WTC11 (cell line): Measurements from ENCODE around the gene FGF12. TPM values are rescaled to one million over a fixed set of nuclear protein-coding genes. Genes with fewer than 3 reads are reported as not detected.

ENCODE experiments used
- ATAC-seq: fragments of 200-7000 bp; cut with Tn5 transposase; 2 replicates; pipeline ENCODE4 v1.10.0; 2021; ENCODE audit warnings: mild to moderate bottlenecking, moderate library complexity
- CTCF ChIA-PET: fragments of 300-600 bp; sonication (Branson Sonifier 250); formaldehyde crosslinking; loops from one replicate; lab custom pipeline; 2021; ENCODE audit warnings: antibody characterized with exemption; lab: Charles Lee
- POLR2A ChIA-PET: fragments of 350-600 bp; sonication (Branson Sonifier 250); formaldehyde crosslinking; loops from one replicate; lab custom pipeline; 2021; ENCODE audit warnings: antibody characterized with exemption; lab: Charles Lee
- DNase-seq: peaks from one replicate; pipeline ENCODE4 v3.0.0; 2021; ENCODE audit warnings: low spot score
- H3K27ac Mint-ChIP-seq: 2 replicates; pipeline ENCODE4 v1.8.0; 2021; ENCODE audit warnings: mixed read lengths
- H3K27me3 Mint-ChIP-seq: 2 replicates; pipeline ENCODE4 v1.8.0; 2021; ENCODE audit warnings: low read depth, mild to moderate bottlenecking, moderate library complexity, mixed read lengths
- H3K36me3 Mint-ChIP-seq: 2 replicates; pipeline ENCODE4 v1.8.0; 2021; ENCODE audit warnings: mixed read lengths
- H3K4me1 Mint-ChIP-seq: 2 replicates; pipeline ENCODE4 v1.8.0; 2022; ENCODE audit warnings: mixed read lengths
- H3K4me3 Mint-ChIP-seq: 2 replicates; pipeline ENCODE4 v1.8.0; 2021; ENCODE audit warnings: mild to moderate bottlenecking, moderate library complexity, mixed read lengths
- H3K9me3 Mint-ChIP-seq: 2 replicates; pipeline ENCODE4 v1.8.0; 2021; ENCODE audit warnings: mixed read lengths
- CREM ChIP-seq: sonication (generic); formaldehyde crosslinking; IDR thresholded peaks from 2 replicates; pipeline ENCODE4 v1.8.1; 2022; ENCODE audit warnings: mild to moderate bottlenecking, missing genetic modification reagents, moderate library complexity
- ELF4 ChIP-seq: sonication (generic); formaldehyde crosslinking; IDR thresholded peaks from 2 replicates; pipeline ENCODE4 v1.8.1; 2022; ENCODE audit warnings: low read depth, mild to moderate bottlenecking, moderate library complexity, missing genetic modification reagents
- ERG ChIP-seq: fragments of 250-450 bp; sonication (Bioruptor Pico); IDR thresholded peaks from 2 replicates; pipeline ENCODE4 v1.8.0; 2021; ENCODE audit warnings: mild to moderate bottlenecking
- ESRRA ChIP-seq: sonication (generic); formaldehyde crosslinking; IDR thresholded peaks from 2 replicates; pipeline ENCODE4 v1.8.1; 2022; ENCODE audit warnings: mild to moderate bottlenecking, missing genetic modification reagents, borderline replicate concordance
- GRHL2 ChIP-seq: fragments of 250-450 bp; sonication (Bioruptor Pico); IDR thresholded peaks from 2 replicates; pipeline ENCODE4 v1.8.0; 2022; ENCODE audit warnings: mild to moderate bottlenecking, moderate library complexity; ENCODE audit not compliant: insufficient replicate concordance, severe bottlenecking
- GTF2I ChIP-seq: fragments of 250-450 bp; sonication (Bioruptor Pico); conservative IDR thresholded peaks from 2 replicates; pipeline ENCODE4 v1.4.0; 2021; ENCODE audit warnings: mild to moderate bottlenecking
- JUN ChIP-seq: sonication (generic); formaldehyde crosslinking; IDR thresholded peaks from 2 replicates; pipeline ENCODE4 v1.8.0; 2023; ENCODE audit warnings: mild to moderate bottlenecking, missing genetic modification reagents
- MYBL2 ChIP-seq: sonication (generic); formaldehyde crosslinking; IDR thresholded peaks from 2 replicates; pipeline ENCODE4 v1.8.1; 2023; ENCODE audit warnings: mild to moderate bottlenecking, moderate library complexity, missing genetic modification reagents
- NR1H2 ChIP-seq: sonication (generic); formaldehyde crosslinking; IDR thresholded peaks from 2 replicates; pipeline ENCODE4 v1.9.0; 2021; ENCODE audit warnings: mild to moderate bottlenecking, moderate library complexity, missing genetic modification reagents
- NR3C1 ChIP-seq: sonication (generic); formaldehyde crosslinking; conservative IDR thresholded peaks from 2 replicates; pipeline ENCODE4 v1.8.1; 2023; ENCODE audit warnings: low read depth, mild to moderate bottlenecking, missing genetic modification reagents
- RORB ChIP-seq: fragments of 250-450 bp; sonication (Bioruptor Pico); IDR thresholded peaks from 2 replicates; pipeline ENCODE4 v1.9.0; 2021; ENCODE audit warnings: mild to moderate bottlenecking
- SMAD4 ChIP-seq: sonication (generic); formaldehyde crosslinking; IDR thresholded peaks from 2 replicates; pipeline ENCODE4 v1.8.0; 2022; ENCODE audit warnings: mild to moderate bottlenecking, missing genetic modification reagents
- SOX15 ChIP-seq: fragments of 250-450 bp; sonication (Bioruptor Pico); IDR thresholded peaks from 2 replicates; pipeline ENCODE4 v1.9.0; 2021; ENCODE audit warnings: mild to moderate bottlenecking
- ZBTB21 ChIP-seq: sonication (generic); formaldehyde crosslinking; IDR thresholded peaks from 2 replicates; pipeline ENCODE4 v1.8.1; 2023; ENCODE audit warnings: mild to moderate bottlenecking, missing genetic modification reagents, borderline replicate concordance
- ZMAT4 ChIP-seq: fragments of 250-450 bp; sonication (Bioruptor Pico); IDR thresholded peaks from 2 replicates; pipeline ENCODE4 v1.9.0; 2021; ENCODE audit warnings: mild to moderate bottlenecking
- total RNA-seq: library from RNA; stranded (reverse); gene quantifications from 3 replicates; pipeline ENCODE4 v1.2.3, GENCODE V29; 2021
- TF ChIP-seq, protein P1 (sequence below): sonication (generic); formaldehyde crosslinking; IDR thresholded peaks from 2 replicates; pipeline ENCODE4 v1.8.1; 2023; ENCODE audit warnings: mild to moderate bottlenecking, missing genetic modification reagents
- TF ChIP-seq, protein P2 (sequence below): sonication (generic); formaldehyde crosslinking; IDR thresholded peaks from 2 replicates; pipeline ENCODE4 v1.8.1; 2022; ENCODE audit warnings: mild to moderate bottlenecking, moderate library complexity, missing genetic modification reagents
- TF ChIP-seq, protein P3 (sequence below): sonication (generic); formaldehyde crosslinking; IDR thresholded peaks from 2 replicates; pipeline ENCODE4 v1.8.1; 2022; ENCODE audit warnings: missing genetic modification reagents, borderline replicate concordance

The FGF12 gene
- total RNA-seq, 1 experiment from 2014 or later: 13.5 TPM

DNA sequence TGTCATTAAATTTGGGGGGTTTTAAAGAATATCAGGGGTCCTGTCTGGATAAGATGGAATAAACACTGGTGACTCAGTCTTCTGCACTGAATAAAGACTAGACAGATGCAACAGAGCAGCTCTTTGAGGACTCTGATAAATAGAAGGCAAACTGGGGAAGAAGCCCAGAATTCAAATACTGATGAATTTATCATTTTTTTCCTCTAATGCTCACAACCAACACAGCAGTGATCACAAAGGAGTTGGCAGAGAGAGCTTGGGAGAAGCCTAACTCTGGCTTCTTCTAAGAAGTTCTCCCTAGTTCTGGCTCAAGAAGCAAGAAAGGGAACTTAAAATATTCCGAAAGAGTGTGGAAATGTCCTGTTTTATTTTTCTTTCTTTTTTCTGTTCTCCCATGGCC is 597.8 kb downstream of the FGF12 start (continued):
- no peak for TF ChIP-seq GTF2I
- no peak for TF ChIP-seq NR3C1 (CRISPR knock-in tag)
- TF ChIP-seq, protein P1, sequence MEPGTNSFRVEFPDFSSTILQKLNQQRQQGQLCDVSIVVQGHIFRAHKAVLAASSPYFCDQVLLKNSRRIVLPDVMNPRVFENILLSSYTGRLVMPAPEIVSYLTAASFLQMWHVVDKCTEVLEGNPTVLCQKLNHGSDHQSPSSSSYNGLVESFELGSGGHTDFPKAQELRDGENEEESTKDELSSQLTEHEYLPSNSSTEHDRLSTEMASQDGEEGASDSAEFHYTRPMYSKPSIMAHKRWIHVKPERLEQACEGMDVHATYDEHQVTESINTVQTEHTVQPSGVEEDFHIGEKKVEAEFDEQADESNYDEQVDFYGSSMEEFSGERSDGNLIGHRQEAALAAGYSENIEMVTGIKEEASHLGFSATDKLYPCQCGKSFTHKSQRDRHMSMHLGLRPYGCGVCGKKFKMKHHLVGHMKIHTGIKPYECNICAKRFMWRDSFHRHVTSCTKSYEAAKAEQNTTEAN (CRISPR knock-in tag): no peak
- no peak for TF ChIP-seq SOX15 (CRISPR knock-in tag)
- TF ChIP-seq JUN (CRISPR knock-in tag): no peak
- TF ChIP-seq CREM (CRISPR knock-in tag): no peak
- no peak for TF ChIP-seq ERG
- TF ChIP-seq, protein P2, sequence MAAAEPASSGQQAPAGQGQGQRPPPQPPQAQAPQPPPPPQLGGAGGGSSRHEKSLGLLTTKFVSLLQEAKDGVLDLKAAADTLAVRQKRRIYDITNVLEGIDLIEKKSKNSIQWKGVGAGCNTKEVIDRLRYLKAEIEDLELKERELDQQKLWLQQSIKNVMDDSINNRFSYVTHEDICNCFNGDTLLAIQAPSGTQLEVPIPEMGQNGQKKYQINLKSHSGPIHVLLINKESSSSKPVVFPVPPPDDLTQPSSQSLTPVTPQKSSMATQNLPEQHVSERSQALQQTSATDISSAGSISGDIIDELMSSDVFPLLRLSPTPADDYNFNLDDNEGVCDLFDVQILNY (CRISPR knock-in tag): no peak

GRCh38 chr3:192128922-192129321 is 598.4 kb downstream of the FGF12 start:
- peaks cover 5% of the 10 kb centered on the region for H3K4me1 Mint-ChIP-seq
- ChIA-PET CTCF (interaction anchor here (0.9 kb wide), 2 partner anchors 12 to 316 kb away, joined by 3 to 5 read pairs; no protein-coding TSS in a partner anchor), POLR2A (interaction anchor here (0.5 kb wide), 1 partner anchor 201 kb away, joined by 3 read pairs; no protein-coding TSS in a partner anchor)
- H3K27ac Mint-ChIP-seq: no peak overlapping the region
- peaks cover 7% of the 10 kb centered on the region; the same call in 1 of the 2 replicates for H3K9me3 Mint-ChIP-seq
- no peaks in the 10 kb centered on the region; the same call in 1 of the 2 replicates for H3K36me3 Mint-ChIP-seq
- H3K4me3 Mint-ChIP-seq: no peak overlapping the region
- H3K27me3 Mint-ChIP-seq: no peaks in the 10 kb centered on the region
- DNase-seq (no peak), ATAC-seq (no peak)
- no peak for TF ChIP-seq RORB (CRISPR knock-in tag)
- TF ChIP-seq ESRRA (CRISPR knock-in tag): no peak
- TF ChIP-seq NR1H2 (CRISPR knock-in tag): no peak
- TF ChIP-seq GTF2I: no peak

- Mint-ChIP-seq H3K4me1 (peaks cover 2% of the 10 kb centered on the region), H3K36me3 (no peaks in the 10 kb centered on the region; the same call in 1 of the 2 replicates), H3K27ac (no peak overlapping the region), H3K27me3 (no peaks in the 10 kb centered on the region), H3K4me3 (no peak overlapping the region), H3K9me3 (peaks cover 7% of the 10 kb centered on the region; the same call in 1 of the 2 replicates)
- DNase-seq (no peak), ATAC-seq (no peak)
- ChIA-PET POLR2A (no interaction called here), CTCF (interaction anchor here (0.6 kb wide), 1 partner anchor 13 kb away, joined by 3 read pairs; no protein-coding TSS in a partner anchor)
- TF ChIP-seq ZMAT4 (CRISPR knock-in tag) (no peak), GRHL2 (CRISPR knock-in tag) (no peak), SOX15 (CRISPR knock-in tag) (no peak), NR3C1 (CRISPR knock-in tag) (no peak), ELF4 (CRISPR knock-in tag) (no peak), MYBL2 (no peak), ZBTB21 (no peak), SMAD4 (CRISPR knock-in tag) (no peak)
- TF ChIP-seq, protein P3, sequence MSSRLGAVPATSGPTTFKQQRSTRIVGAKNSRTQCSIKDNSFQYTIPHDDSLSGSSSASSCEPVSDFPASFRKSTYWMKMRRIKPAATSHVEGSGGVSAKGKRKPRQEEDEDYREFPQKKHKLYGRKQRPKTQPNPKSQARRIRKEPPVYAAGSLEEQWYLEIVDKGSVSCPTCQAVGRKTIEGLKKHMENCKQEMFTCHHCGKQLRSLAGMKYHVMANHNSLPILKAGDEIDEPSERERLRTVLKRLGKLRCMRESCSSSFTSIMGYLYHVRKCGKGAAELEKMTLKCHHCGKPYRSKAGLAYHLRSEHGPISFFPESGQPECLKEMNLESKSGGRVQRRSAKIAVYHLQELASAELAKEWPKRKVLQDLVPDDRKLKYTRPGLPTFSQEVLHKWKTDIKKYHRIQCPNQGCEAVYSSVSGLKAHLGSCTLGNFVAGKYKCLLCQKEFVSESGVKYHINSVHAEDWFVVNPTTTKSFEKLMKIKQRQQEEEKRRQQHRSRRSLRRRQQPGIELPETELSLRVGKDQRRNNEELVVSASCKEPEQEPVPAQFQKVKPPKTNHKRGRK (CRISPR knock-in tag): no peak
Observed at GRCh38 chr3:192128060-192128459, 599.3 kb downstream of the FGF12 start.
